ENCODE results near the gene CCDC182.

- no peak for TF ChIP-seq CTCF (CRISPR knock-in tag; IDR thresholded peaks at IDR 0.05)
- TF ChIP-seq EZH2 (conservative IDR thresholded peaks at IDR 0.05; ENCODE audit: low read depth, low read length) = no peak
- no peak for TF ChIP-seq ZBTB8A (CRISPR knock-in tag; IDR thresholded peaks at IDR 0.05; ENCODE audit: borderline replicate concordance, low read depth)
These were observed 9.9 kb downstream of the CCDC182 start for GRCh38 chr17:57735230-57735629.

Data from HepG2 (cell line).